Effector memory CD8-positive, alpha-beta T cell (primary cell): ENCODE measurements around the gene PDPK1.
"Not testable (repeated sequence)": the region's sequence is repeated elsewhere in the genome, so short reads cannot be mapped to it uniquely, and the experiment has no call there.

Experiments used
- ATAC-seq: fragments of 150-1000 bp; cut with Tn5 transposase; replicated peaks from 2 replicates; pipeline ENCODE4 v1.10.0; 2021; ENCODE audit warnings: mild to moderate bottlenecking, moderate library complexity
- DNase-seq, 3 experiments: peaks; one replicate each; pipeline ENCODE4 v3.0.0; 2021
- H3K27ac Mint-ChIP-seq, 2 donors: one replicate each; pipeline ENCODE4 v1.8.0; 2022; ENCODE audit warnings: mild to moderate bottlenecking in 2 of 2, mixed read lengths in 2 of 2, moderate library complexity in 2 of 2
- H3K27me3 Mint-ChIP-seq, 2 donors: one replicate each; pipeline ENCODE4 v1.8.0; 2022; ENCODE audit warnings: mixed read lengths in 2 of 2
- H3K36me3 Mint-ChIP-seq: one replicate; pipeline ENCODE4 v1.8.0; 2022; ENCODE audit warnings: mild to moderate bottlenecking, moderate library complexity, mixed read lengths; ENCODE audit not compliant: insufficient read depth
- H3K4me1 Mint-ChIP-seq, 2 donors: one replicate each; pipeline ENCODE4 v1.8.0; 2022; ENCODE audit warnings: low read depth in 2 of 2, mixed read lengths in 2 of 2
- H3K4me3 Mint-ChIP-seq, 2 donors: one replicate each; pipeline ENCODE4 v1.8.0; 2022; ENCODE audit warnings: mild to moderate bottlenecking in 2 of 2, mixed read lengths in 2 of 2, moderate library complexity in 2 of 2
- H3K9me3 Mint-ChIP-seq, 2 donors: one replicate each; pipeline ENCODE4 v1.8.0; 2022; ENCODE audit warnings: mixed read lengths in 2 of 2

The PDPK1 gene

GRCh38 chr16:2599785-2600184, 62.0 kb downstream of the PDPK1 start:
- DNase-seq, ATAC-seq, H3K27me3 Mint-ChIP-seq, H3K4me3 Mint-ChIP-seq, H3K27ac Mint-ChIP-seq, H3K9me3 Mint-ChIP-seq: not testable (repeated sequence)
- peaks cover 12 to 15% of the 10 kb centered on the region in 2 donors for H3K4me1 Mint-ChIP-seq
- H3K36me3 Mint-ChIP-seq = peaks cover 30% of the 10 kb centered on the region

DNA sequence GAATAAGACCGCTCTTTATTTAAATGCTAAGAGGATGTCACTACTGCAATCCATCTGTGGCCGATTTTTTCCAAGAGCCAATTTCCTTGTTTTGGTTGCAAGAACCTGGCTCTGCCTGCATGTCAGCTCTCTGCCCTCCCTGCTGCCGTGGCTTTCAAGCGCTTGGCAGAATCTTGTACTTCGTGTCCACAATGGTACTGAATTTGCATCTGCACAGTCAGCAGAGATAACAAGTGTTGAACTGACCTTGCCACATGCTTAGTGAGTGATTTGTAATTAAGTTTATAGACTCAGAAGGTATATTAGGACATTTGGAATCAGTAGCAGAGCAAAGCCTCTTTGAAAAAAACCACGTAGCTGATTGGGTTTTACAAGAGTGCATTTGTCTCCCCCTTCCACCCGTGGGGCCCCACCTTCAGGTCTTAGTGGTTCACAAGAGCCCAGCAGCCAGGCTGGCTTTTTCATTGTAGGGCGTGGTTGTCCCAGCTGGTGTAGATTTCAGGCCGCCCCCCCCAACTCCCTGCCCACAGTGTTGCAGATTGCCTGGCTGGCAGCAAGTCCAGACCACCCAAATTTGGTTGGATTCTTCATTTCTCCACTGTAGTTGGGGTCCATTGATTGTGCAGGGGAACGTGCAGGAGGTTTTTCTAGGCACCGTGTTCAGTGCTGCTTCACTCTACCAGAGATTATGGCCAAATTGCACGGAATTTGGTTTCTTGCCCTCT, 63.6 kb downstream of the PDPK1 start:
- H3K27me3 Mint-ChIP-seq, H3K9me3 Mint-ChIP-seq, DNase-seq, ATAC-seq, H3K4me3 Mint-ChIP-seq: not testable (repeated sequence)
- H3K27ac Mint-ChIP-seq = peak overlapping the region in 1 of 2 donors; percentile 26
- H3K36me3 Mint-ChIP-seq = peaks cover 18% of the 10 kb centered on the region
- H3K4me1 Mint-ChIP-seq = peaks cover 12 to 18% of the 10 kb centered on the region in 2 donors

- H3K4me3 Mint-ChIP-seq, ATAC-seq, DNase-seq, H3K27me3 Mint-ChIP-seq, H3K9me3 Mint-ChIP-seq: not testable (repeated sequence)
- peaks cover 12 to 18% of the 10 kb centered on the region in 2 donors for H3K4me1 Mint-ChIP-seq
- peaks cover 18% of the 10 kb centered on the region for H3K36me3 Mint-ChIP-seq
- peak overlapping the region in 1 of 2 donors; percentile 26 for H3K27ac Mint-ChIP-seq
Measured at GRCh38 chr16:2602175-2602574, 64.4 kb downstream of the PDPK1 start.

DNA sequence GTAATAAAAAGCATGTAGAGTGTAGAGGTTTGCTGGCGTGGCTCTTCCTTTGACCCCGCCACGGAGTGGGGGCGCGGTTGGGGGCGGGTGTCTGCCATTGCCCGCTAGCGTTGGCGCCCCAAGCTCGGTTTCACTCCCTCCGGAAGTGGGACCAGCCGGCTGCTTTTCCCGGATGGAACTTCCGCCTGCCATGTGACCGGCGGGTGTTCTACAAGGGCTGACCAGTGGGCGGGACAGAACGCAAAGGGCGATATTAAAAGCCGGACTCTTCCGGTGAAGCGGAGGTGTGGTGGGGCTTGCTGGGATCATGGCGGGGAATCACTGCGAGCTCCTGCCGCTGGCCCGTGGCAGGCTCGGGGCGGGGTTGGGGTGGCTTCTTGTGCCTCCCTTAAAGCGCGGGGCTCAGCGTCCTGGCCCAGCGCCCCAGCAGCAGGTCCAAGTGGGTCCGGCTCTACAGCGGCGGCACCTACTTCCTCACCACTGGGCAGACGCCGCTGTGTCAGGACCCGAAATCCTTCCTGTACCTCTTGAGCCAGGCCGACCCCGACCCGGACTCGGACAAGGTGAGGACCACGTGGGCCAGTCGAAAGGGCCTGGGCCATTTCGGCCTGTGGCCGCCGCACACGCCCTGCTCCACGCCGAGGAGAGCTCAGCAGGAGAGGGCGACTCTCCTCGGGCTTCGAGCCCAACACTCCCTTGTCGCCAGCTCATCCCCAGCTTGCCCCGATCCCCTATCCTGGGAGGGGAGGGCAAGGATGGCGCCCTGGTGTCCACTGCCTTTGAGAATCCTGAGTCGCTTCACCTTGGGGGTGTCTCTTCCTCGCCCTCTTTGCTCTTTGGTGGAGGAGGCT, 65.6 kb downstream of the PDPK1 start:
- H3K36me3 Mint-ChIP-seq = peaks cover 8% of the 10 kb centered on the region
- H3K4me3 Mint-ChIP-seq = peak overlapping the region; percentile 96 to 100
- peaks cover 18 to 25% of the 10 kb centered on the region in 2 donors for H3K4me1 Mint-ChIP-seq
- peak; percentile 47 to 64 (median 52) for DNase-seq
- peak; percentile 64 for ATAC-seq
- peak overlapping the region; percentile 96 to 98 for H3K27ac Mint-ChIP-seq
- no peaks in the 10 kb centered on the region for H3K9me3 Mint-ChIP-seq
- H3K27me3 Mint-ChIP-seq = no peaks in the 10 kb centered on the region

GRCh38 chr16:2604016-2604369, 66.2 kb downstream of the PDPK1 start:
- peaks cover 18 to 25% of the 10 kb centered on the region in 2 donors for H3K4me1 Mint-ChIP-seq
- ATAC-seq = peak; percentile 35
- not testable (repeated sequence) for DNase-seq, H3K27me3 Mint-ChIP-seq, H3K9me3 Mint-ChIP-seq, H3K36me3 Mint-ChIP-seq
- peak overlapping the region; percentile 96 to 98 for H3K27ac Mint-ChIP-seq
- peak overlapping the region; percentile 96 to 100 for H3K4me3 Mint-ChIP-seq

DNA sequence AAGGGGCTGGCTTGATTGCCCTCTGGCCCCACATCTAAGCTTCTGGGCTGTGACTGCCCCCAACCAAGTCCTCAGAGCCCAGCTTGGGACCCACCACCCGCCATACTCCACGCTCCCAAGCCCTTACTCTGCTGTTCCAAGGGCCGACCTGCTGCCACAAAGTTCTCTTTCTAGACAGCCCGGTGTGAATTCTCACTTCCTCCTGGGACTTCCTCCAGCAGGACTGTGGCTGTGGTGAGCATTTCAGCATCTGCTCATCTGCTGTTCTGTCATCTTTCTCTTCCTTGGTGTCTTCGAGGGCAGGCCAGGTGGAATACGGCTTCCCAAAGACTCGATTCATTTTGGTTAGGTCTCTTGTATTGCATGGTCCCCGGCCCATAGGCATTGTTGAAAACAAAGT, 69.0 kb downstream of the PDPK1 start:
- DNase-seq, H3K36me3 Mint-ChIP-seq, H3K4me3 Mint-ChIP-seq, H3K27me3 Mint-ChIP-seq, H3K9me3 Mint-ChIP-seq, H3K27ac Mint-ChIP-seq: not testable (repeated sequence)
- H3K4me1 Mint-ChIP-seq = peaks cover 18 to 25% of the 10 kb centered on the region in 2 donors
- peak; percentile 54 for ATAC-seq

- DNase-seq, H3K4me3 Mint-ChIP-seq, H3K36me3 Mint-ChIP-seq, ATAC-seq, H3K27me3 Mint-ChIP-seq, H3K9me3 Mint-ChIP-seq, H3K27ac Mint-ChIP-seq: not testable (repeated sequence)
- peaks cover 6 to 10% of the 10 kb centered on the region in 2 donors for H3K4me1 Mint-ChIP-seq
Measured at GRCh38 chr16:2609345-2609744, 71.5 kb downstream of the PDPK1 start.

- Mint-ChIP-seq H3K4me1 (peaks cover 6 to 10% of the 10 kb centered on the region in 2 donors), H3K27me3 (no peaks in the 10 kb centered on the region), H3K4me3 (no peak overlapping the region), H3K27ac (no peak overlapping the region), H3K36me3 (no peaks in the 10 kb centered on the region), H3K9me3 (no peaks in the 10 kb centered on the region)
- ATAC-seq (no peak), DNase-seq (no peak)
Measured at GRCh38 chr16:2609827-2610470, 72.1 kb downstream of the PDPK1 start.

DNA sequence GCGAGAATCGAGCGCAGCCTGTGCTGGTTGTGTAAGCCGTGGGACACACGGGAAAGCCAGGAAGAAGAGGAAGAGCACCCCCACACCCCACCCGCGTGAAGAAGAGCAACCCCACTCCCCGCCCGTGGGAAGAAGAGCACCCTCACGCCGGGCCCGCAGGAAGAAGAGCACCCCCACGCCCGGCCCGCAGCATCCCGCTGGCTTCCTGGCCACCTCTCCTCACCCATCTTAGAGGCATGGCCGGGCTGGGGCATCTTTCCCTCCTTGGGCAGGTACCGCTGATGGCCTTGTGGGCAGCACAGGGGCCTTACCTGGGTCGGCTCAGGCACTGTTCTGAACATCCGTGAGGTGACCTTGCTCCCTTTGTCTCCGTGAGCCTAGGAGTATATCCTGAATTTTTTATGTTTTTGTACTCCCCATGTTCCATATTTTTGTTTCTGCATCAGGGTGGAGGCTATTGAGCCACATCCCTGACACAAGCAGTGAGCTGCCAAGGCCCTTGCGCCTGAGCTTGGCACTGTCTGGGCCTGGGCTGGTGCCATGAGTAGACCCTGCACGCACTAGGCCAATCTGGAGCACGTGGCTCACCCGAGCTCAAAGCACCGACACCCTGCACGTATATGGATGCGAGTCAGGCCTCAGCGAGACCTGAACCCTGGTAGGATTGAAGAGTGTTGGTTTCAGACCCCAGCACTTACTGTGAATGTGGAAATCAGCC, 73.1 kb downstream of the PDPK1 start:
- no peak overlapping the region for H3K4me3 Mint-ChIP-seq
- no peaks in the 10 kb centered on the region for H3K27me3 Mint-ChIP-seq
- ATAC-seq = no peak
- no peak for DNase-seq
- H3K9me3 Mint-ChIP-seq = no peaks in the 10 kb centered on the region
- no peak overlapping the region for H3K27ac Mint-ChIP-seq
- no peaks in the 10 kb centered on the region for H3K36me3 Mint-ChIP-seq
- peaks cover 6 to 7% of the 10 kb centered on the region in 2 donors for H3K4me1 Mint-ChIP-seq

DNA sequence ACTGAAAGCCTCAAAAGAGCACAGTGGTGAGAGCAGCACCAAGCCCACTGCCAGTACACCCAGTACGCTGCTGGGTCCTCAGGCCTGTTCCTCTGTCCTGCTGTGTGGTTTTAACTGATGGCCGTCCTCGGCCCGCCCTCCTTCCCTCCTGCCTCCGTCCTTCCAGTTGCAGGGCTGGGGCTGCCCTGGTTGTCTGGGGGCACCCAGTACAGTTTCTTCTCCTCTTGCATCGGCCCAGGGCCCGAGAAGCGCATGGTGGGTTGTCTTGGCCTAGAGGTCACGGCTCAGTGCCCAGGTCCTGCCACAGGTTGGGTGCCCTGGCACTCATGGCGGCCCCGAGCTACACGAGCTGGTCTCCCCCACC, 73.7 kb downstream of the PDPK1 start:
- H3K27me3 Mint-ChIP-seq = no peaks in the 10 kb centered on the region
- H3K27ac Mint-ChIP-seq = no peak overlapping the region
- peaks cover 6 to 7% of the 10 kb centered on the region in 2 donors for H3K4me1 Mint-ChIP-seq
- H3K4me3 Mint-ChIP-seq = no peak overlapping the region
- DNase-seq (no peak), ATAC-seq (no peak)
- no peaks in the 10 kb centered on the region for H3K36me3 Mint-ChIP-seq
- H3K9me3 Mint-ChIP-seq = no peaks in the 10 kb centered on the region

GRCh38 chr16:2611877-2612276, 74.1 kb downstream of the PDPK1 start:
- H3K27me3 Mint-ChIP-seq, H3K36me3 Mint-ChIP-seq, DNase-seq, H3K4me3 Mint-ChIP-seq, H3K9me3 Mint-ChIP-seq, H3K4me1 Mint-ChIP-seq, H3K27ac Mint-ChIP-seq, ATAC-seq: not testable (repeated sequence)

DNA sequence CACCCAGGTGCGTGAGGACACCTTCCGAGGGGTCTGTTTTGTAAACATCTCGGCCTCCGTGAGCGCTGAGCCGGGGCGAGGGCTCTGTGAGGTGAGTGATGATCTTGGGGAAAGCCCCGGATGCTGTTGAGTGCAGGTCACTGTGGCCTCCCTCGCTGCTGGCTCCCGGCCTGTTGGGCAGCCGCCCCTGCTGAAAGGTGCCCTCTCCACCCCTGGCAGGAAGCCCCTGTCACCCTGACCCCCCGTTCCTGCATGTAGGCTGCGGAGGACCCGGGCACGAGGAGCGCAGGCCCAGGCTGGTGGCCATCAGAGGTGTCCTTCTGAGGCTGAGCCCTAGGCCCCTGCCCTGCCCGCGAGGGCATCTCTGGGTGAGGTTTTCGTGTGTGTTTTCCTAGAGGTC, 75.4 kb downstream of the PDPK1 start:
- H3K27ac Mint-ChIP-seq, H3K4me1 Mint-ChIP-seq, H3K9me3 Mint-ChIP-seq, H3K4me3 Mint-ChIP-seq, ATAC-seq, H3K27me3 Mint-ChIP-seq, H3K36me3 Mint-ChIP-seq, DNase-seq: not testable (repeated sequence)

GRCh38 chr16:2614761-2615191, 77.0 kb downstream of the PDPK1 start:
- H3K4me3 Mint-ChIP-seq = no peak overlapping the region
- no peaks in the 10 kb centered on the region for H3K9me3 Mint-ChIP-seq
- peak overlapping the region in 1 of 2 donors; percentile 44 for H3K27ac Mint-ChIP-seq
- H3K4me1 Mint-ChIP-seq = no peaks in the 10 kb centered on the region
- no peaks in the 10 kb centered on the region for H3K36me3 Mint-ChIP-seq
- no peaks in the 10 kb centered on the region for H3K27me3 Mint-ChIP-seq
- ATAC-seq (no peak), DNase-seq (no peak)
